IPS-18a (cell line): ENCODE data around the gene KMT2B.
A peak's percentile ranks its signal among the peaks of the same experiment; 100 is the strongest.

Source experiments
- H3K27ac ChIP-seq: one replicate; pipeline ENCODE4 v1.5.1; 2013; ENCODE audit warnings: low read length
- H3K27me3 ChIP-seq: one replicate; pipeline ENCODE4 v1.6.1; 2013; ENCODE audit warnings: mild to moderate bottlenecking, low read length; ENCODE audit not compliant: control insufficient read depth, insufficient read depth
- H3K36me3 ChIP-seq: one replicate; pipeline ENCODE4 v1.6.1; 2013; ENCODE audit warnings: low read depth, low read length; ENCODE audit not compliant: control insufficient read depth
- H3K4me1 ChIP-seq: one replicate; pipeline ENCODE4 v1.6.1; 2013; ENCODE audit warnings: low read depth, low read length; ENCODE audit not compliant: control insufficient read depth
- H3K4me3 ChIP-seq: one replicate; pipeline ENCODE4 v1.5.1; 2013; ENCODE audit warnings: low read length
- H3K9ac ChIP-seq: one replicate; pipeline ENCODE4 v1.6.1; 2013; ENCODE audit warnings: mild to moderate bottlenecking, low read length, moderate library complexity
- H3K9me3 ChIP-seq: one replicate; pipeline ENCODE4 v1.6.1; 2013; ENCODE audit warnings: low read depth, low read length; ENCODE audit not compliant: control insufficient read depth

KMT2B gene

DNA sequence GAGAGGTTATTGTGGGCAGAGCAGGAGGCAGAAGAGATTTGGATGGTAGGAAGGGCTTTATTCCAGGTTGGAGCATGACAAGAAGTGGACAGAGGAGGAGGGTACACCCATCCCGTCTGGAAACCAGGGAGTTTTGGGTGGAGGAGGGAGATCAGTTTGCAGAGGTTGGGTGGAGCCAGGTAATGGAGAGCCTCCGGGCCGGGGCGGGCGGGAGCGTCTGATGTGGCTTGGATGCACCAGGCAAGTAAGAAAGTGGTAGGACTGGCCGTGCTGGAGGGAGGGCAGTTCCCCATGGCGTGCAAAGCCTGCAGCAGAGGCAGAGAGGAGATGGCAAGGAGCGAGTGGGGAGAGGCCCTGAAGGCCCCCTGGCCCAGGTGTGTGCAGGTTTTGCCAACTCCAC, 13.6 kb downstream of the KMT2B start:
- Histone ChIP-seq H3K4me1 (no peaks in the 10 kb centered on the region), H3K27me3 (no peaks in the 10 kb centered on the region), H3K4me3 (no peak overlapping the region), H3K9me3 (no peaks in the 10 kb centered on the region), H3K36me3 (peaks cover 72% of the 10 kb centered on the region), H3K27ac (no peak overlapping the region), H3K9ac (no peak overlapping the region)

DNA sequence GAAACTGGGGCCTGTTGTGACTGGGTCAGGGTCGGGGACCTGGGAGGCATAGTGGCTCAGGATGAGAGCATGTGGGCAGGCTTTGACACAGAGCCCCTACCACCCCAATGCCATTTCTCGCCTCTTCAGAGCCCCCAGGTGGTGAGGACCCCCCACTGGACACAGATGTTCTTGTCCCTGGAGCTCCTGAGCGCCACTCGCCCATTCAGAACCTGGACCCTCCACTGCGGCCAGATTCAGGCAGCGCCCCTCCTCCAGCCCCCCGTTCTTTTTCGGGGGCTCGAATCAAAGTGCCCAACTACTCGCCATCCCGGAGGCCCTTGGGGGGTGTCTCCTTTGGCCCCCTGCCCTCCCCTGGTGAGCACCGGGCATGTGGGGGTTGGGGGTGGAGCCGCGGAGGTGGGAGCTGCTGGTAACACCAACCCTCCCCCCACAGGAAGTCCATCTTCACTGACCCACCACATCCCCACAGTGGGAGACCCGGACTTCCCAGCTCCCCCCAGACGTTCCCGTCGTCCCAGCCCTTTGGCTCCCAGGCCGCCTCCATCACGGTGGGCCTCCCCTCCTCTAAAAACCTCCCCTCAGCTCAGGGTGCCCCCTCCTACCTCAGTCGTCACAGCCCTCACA, 14.1 kb downstream of the KMT2B start:
- no peaks in the 10 kb centered on the region for H3K27me3 ChIP-seq
- no peak overlapping the region for H3K27ac ChIP-seq
- no peaks in the 10 kb centered on the region for H3K4me1 ChIP-seq
- H3K4me3 ChIP-seq = no peak overlapping the region
- H3K9ac ChIP-seq = no peak overlapping the region
- H3K36me3 ChIP-seq = peaks cover 73% of the 10 kb centered on the region
- no peaks in the 10 kb centered on the region for H3K9me3 ChIP-seq

DNA sequence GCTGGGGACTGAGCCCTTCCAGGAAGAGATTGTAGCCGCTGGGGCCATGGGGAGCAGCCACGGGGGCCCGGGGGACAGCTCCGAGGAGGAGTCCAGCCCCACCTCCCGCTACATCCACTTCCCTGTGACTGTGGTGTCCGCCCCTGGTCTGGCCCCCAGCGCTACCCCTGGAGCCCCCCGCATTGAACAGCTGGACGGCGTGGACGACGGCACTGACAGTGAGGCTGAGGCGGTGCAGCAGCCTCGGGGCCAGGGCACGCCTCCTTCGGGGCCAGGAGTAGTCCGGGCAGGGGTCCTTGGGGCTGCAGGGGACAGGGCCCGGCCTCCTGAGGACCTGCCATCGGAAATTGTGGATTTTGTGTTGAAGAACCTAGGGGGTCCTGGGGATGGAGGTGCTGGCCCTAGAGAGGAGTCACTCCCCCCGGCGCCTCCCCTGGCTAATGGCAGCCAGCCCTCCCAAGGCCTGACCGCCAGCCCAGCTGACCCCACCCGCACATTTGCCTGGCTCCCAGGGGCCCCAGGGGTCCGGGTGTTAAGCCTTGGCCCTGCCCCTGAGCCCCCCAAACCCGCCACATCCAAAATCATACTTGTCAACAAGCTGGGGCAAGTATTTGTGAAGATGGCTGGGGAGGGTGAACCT, 14.9 kb downstream of the KMT2B start:
- no peak overlapping the region for H3K4me3 ChIP-seq
- no peaks in the 10 kb centered on the region for H3K9me3 ChIP-seq
- H3K27ac ChIP-seq = no peak overlapping the region
- H3K9ac ChIP-seq = no peak overlapping the region
- H3K36me3 ChIP-seq = peaks cover 68% of the 10 kb centered on the region
- H3K4me1 ChIP-seq = no peaks in the 10 kb centered on the region
- H3K27me3 ChIP-seq = no peaks in the 10 kb centered on the region

DNA sequence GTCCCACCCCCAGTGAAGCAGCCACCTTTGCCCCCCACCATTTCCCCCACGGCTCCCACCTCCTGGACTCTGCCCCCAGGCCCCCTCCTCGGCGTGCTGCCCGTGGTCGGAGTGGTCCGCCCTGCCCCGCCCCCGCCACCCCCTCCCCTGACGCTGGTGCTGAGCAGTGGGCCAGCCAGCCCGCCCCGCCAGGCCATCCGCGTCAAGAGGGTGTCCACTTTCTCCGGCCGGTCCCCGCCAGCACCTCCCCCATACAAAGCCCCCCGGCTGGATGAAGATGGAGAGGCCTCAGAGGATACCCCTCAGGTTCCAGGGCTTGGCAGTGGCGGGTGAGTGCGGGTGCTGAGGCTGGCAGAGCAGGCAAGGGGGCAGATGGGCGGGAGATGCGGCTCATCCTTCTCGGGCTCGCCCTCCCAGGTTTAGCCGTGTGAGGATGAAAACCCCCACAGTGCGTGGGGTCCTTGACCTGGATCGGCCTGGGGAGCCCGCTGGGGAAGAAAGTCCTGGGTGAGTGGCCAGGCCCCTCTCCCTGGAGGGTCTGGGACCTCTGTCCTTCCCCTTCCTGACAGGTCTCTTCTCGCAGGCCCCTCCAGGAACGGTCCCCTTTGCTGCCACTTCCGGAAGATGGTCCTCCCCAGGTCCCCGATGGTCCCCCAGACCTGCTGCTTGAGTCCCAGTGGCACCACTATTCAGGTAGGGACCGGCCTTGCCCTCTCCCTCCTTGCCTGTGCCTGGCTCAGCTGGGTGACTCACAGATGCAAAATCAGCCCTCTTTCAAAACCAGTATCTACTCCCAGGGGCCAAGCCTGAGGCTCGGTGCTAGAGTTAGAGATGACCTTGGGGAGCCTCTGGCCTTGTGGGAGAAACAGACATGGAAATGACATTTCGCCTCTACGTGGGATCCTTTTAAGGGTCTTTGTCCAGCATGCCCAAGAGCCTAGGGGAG, 15.7 kb downstream of the KMT2B start:
- Histone ChIP-seq H3K27ac (no peak overlapping the region), H3K4me1 (no peaks in the 10 kb centered on the region), H3K4me3 (no peak overlapping the region), H3K9me3 (no peaks in the 10 kb centered on the region), H3K27me3 (no peaks in the 10 kb centered on the region), H3K36me3 (peaks cover 70% of the 10 kb centered on the region), H3K9ac (no peak overlapping the region)

DNA sequence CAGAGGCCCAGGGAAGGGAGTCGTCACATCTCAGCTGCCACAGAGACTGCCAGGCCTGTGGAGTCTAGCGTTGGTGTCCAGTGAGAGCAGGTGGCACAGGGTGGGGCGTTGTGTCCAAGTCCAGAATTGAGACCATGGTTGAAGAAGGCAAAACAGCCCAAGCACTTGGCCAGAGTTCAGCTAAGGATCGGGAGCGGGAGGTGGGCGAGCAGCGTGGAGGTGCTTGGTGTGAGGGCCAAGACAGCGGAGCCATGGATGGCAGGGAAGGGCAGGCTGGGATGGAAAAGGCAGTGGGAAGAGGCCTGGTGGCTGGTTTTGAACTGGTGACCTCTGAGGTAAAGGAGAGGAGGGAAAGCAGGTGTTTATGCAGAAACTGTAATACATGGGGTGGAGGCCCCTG, 16.5 kb downstream of the KMT2B start:
- Histone ChIP-seq H3K36me3 (peaks cover 66% of the 10 kb centered on the region), H3K9me3 (no peaks in the 10 kb centered on the region), H3K27ac (no peak overlapping the region), H3K27me3 (no peaks in the 10 kb centered on the region), H3K9ac (no peak overlapping the region), H3K4me1 (no peaks in the 10 kb centered on the region), H3K4me3 (no peak overlapping the region)

DNA sequence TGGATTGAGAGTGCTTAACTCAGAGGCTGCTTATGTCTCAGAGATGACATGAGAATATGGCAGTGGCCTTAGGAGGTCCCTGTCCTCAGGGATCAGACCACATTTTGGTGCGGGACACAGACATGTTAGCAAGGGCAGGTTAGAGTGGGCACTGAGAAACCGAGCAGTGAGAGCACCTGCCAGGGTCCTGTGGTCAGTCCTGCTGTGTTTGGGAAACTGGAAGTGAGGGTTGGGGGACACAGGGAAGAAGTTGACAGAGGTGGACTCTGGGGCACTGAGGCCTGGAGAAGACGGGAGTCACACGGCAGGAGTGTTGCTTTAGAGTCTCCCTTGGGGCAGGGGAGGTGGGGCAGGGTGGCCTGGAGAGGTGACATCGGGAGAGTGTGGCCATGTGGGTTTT, 17.1 kb downstream of the KMT2B start:
- Histone ChIP-seq H3K9ac (no peak overlapping the region), H3K36me3 (peaks cover 60% of the 10 kb centered on the region), H3K9me3 (no peaks in the 10 kb centered on the region), H3K4me3 (no peak overlapping the region), H3K27ac (no peak overlapping the region), H3K4me1 (no peaks in the 10 kb centered on the region), H3K27me3 (no peaks in the 10 kb centered on the region)

DNA sequence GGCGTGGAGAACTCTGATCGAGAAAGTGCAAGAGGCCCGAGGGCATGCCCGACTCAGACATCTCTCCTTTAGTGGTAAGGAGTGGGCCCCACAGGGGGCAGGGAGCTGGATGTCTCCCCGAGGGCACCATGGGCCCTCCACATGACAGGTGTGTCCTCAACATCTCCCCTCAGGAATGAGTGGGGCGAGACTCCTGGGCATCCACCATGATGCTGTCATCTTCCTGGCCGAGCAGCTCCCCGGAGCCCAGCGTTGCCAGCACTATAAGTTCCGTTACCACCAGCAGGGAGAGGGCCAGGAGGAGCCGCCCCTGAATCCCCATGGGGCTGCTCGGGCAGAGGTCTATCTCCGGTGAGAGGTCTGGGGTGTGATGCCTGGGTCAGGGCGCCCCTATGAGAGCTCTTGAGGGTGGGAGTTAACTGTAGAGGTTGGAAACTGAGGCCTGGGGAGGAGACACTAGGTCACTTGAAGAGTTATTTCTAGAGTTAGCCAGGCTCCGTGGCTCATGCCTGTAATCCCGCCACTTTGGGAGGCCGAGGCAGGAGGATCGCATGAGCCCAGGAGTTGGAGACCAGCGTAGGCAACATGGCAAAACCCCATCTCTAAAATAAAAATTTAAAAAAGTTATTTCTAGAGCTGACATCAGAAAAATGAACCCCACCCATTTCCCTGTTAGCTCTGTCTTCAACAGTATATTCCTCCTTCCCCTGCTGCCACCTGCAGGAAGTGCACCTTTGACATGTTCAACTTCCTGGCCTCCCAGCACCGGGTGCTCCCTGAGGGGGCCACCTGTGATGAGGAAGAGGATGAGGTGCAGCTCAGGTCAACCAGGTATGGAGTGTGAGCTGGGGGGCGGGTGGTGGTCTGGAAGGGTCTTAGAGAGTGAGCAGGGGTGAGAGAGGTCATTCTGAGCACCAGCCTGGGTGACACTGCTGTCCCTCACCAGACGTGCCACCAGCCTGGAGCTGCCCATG, 19.4 kb downstream of the KMT2B start:
- Histone ChIP-seq H3K4me3 (no peak overlapping the region), H3K9ac (no peak overlapping the region), H3K27me3 (no peaks in the 10 kb centered on the region), H3K27ac (no peak overlapping the region), H3K4me1 (no peaks in the 10 kb centered on the region), H3K36me3 (peaks cover 37% of the 10 kb centered on the region), H3K9me3 (no peaks in the 10 kb centered on the region)

DNA sequence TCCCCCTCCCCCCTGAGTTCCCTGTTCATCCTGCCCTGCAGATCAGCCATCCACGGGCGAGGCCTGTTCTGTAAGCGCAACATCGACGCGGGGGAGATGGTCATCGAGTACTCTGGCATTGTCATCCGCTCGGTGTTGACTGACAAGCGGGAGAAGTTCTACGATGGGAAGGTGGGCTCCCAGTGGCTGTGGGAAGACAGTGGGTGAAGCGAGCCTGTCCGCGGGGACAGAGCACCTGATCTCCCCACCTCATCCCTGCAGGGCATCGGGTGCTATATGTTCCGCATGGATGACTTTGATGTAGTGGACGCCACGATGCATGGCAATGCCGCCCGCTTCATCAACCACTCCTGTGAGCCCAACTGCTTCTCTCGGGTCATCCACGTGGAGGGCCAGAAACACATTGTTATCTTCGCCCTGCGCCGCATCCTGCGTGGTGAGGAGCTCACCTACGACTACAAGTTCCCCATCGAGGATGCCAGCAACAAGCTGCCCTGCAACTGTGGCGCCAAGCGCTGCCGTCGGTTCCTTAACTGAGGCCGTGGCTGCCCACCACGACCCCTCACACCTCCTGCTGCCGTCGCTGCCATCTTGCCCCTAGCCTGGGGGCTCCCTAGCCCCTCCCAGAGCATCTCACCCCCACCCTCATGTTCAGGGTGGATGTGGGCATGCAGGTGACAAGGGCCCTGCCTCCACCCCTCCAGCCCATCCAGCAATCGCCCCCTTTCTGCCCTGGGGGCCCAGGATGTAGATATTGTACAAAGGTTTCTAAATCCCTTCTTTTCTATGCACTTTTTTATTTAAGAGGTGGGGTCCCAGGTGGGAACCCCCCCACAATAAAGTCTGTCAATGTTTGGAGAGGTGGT, 20.5 kb downstream of the KMT2B start:
- Histone ChIP-seq H3K27ac (no peak overlapping the region), H3K27me3 (no peaks in the 10 kb centered on the region), H3K4me1 (no peaks in the 10 kb centered on the region), H3K36me3 (peaks cover 32% of the 10 kb centered on the region), H3K9me3 (no peaks in the 10 kb centered on the region), H3K9ac (no peak overlapping the region), H3K4me3 (no peak overlapping the region)

DNA sequence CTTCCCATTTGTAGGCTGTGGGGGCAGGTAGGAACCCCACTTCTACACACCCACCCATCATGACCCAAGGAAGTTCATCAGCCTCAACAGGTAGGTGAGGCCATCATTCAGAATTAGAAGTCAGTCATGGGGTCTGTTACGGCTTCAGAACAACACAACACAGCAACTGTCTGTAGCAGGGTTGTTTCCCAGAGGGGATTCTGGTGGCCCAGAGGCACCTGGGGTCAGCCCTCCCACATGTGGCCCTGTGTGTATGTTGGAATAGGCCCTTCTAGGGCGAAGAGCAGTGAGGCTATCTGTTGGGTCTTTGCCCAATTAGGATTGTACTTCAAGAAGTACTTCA, 21.1 kb downstream of the KMT2B start:
- Histone ChIP-seq H3K4me1 (no peaks in the 10 kb centered on the region), H3K27ac (no peak overlapping the region), H3K27me3 (no peaks in the 10 kb centered on the region), H3K4me3 (no peak overlapping the region), H3K9ac (no peak overlapping the region), H3K36me3 (peaks cover 27% of the 10 kb centered on the region), H3K9me3 (no peaks in the 10 kb centered on the region)

DNA sequence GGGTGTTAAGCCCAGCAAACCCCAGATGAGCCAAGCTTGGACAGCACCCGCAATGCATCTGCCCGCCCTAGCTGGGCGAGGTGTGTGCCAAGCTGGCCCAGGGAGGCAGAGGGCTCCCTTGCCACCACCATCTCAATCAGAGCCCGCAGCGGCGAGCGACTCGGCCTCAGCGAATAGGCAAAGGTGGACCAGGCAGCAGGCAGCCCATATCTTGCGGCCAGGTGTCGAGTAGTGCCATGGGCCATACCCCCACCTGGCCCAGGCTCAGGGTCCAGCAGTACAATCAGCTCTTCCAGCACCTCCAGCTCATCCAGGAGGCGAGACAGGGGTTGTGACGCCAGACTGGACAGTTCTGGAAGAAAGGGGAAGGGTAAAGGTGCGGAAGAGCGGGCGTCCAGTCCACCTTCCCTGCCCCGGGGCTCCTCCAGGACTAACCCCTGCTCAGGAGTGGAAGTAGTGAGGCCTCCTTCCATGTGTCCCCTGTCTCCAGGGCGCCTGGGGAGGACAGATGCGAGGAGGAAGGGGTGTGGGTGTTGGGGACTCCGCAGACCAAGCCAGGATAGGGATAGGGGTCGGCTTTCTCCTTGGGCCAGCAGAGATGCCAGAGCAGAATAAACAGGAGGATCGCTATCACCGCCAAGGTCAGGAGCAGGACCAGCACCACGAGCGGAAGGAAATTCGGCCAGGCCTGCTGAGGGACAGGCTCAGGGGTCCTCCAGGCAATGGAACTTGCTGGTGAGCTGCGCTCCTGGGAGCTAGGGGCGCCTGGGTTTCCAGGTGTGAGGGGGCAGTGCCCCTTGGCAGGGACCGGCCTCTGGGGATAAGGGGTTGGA, 21.7 kb downstream of the KMT2B start:
- no peak overlapping the region for H3K27ac ChIP-seq
- H3K9me3 ChIP-seq = no peaks in the 10 kb centered on the region
- peaks cover 4% of the 10 kb centered on the region for H3K4me1 ChIP-seq
- H3K27me3 ChIP-seq = no peaks in the 10 kb centered on the region
- H3K36me3 ChIP-seq = peaks cover 22% of the 10 kb centered on the region
- H3K4me3 ChIP-seq = peak overlapping the region; percentile 58
- peak overlapping the region; percentile 6 for H3K9ac ChIP-seq
